H4 (cell line): ENCODE results near the gene GPC5. TPM values are rescaled to one million over a fixed set of nuclear protein-coding genes. Genes with fewer than 3 reads are reported as not detected.
"Not testable (repeated sequence)": the region's sequence is repeated elsewhere in the genome, so short reads cannot be mapped to it uniquely, and the experiment has no call there.

ENCODE experiments used
- DNase-seq: peaks from one replicate; pipeline ENCODE4 v3.0.0-alpha.2; 2015; ENCODE audit warnings: low spot score
- total RNA-seq: library from RNA; depleted of rRNA; stranded (reverse); fragments of >200 nt; shearing (Covaris generic); gene quantifications from 2 replicates; pipeline ENCODE4 v1.2.3, GENCODE V29; 2014

GPC5 gene
- total RNA-seq, 1 experiment from 2014 or later = 1.5 TPM

GRCh38 chr13:92538164-92538563, 1139.7 kb downstream of the GPC5 start:
- DNase-seq = no peak

GRCh38 chr13:92539148-92539547, 1140.7 kb downstream of the GPC5 start:
- not testable (repeated sequence) for DNase-seq

GRCh38 chr13:92547266-92547665, 1148.8 kb downstream of the GPC5 start:
- peak; percentile 26 for DNase-seq

GRCh38 chr13:92549276-92549675, 1150.9 kb downstream of the GPC5 start:
- no peak for DNase-seq

GRCh38 chr13:92553470-92554114, 1155.2 kb downstream of the GPC5 start:
- DNase-seq = no peak

GRCh38 chr13:92560883-92561282, 1162.5 kb downstream of the GPC5 start:
- DNase-seq = no peak

GRCh38 chr13:92564942-92565341, 1166.5 kb downstream of the GPC5 start:
- no peak for DNase-seq

GRCh38 chr13:92566767-92567166, 1168.3 kb downstream of the GPC5 start:
- no peak for DNase-seq

GRCh38 chr13:92572190-92572589, 1173.8 kb downstream of the GPC5 start:
- DNase-seq = no peak

GRCh38 chr13:92573467-92574057, 1175.1 kb downstream of the GPC5 start:
- DNase-seq = peak; percentile 24

GRCh38 chr13:92574499-92574898, 1176.1 kb downstream of the GPC5 start:
- no peak for DNase-seq

GRCh38 chr13:92575777-92576176, 1177.4 kb downstream of the GPC5 start:
- DNase-seq = no peak

- no peak for DNase-seq
Measured at GRCh38 chr13:92578358-92578757, 1179.9 kb downstream of the GPC5 start.

- DNase-seq = no peak
Measured at GRCh38 chr13:92589955-92590354, 1191.5 kb downstream of the GPC5 start.

- no peak for DNase-seq
Measured at GRCh38 chr13:92590503-92590908, 1192.1 kb downstream of the GPC5 start.

GRCh38 chr13:92591117-92591516, 1192.7 kb downstream of the GPC5 start:
- no peak for DNase-seq

- DNase-seq = no peak
Measured at GRCh38 chr13:92592757-92593156, 1194.3 kb downstream of the GPC5 start.

GRCh38 chr13:92602560-92602959, 1204.1 kb downstream of the GPC5 start:
- DNase-seq = no peak

- no peak for DNase-seq
Measured at GRCh38 chr13:92609376-92609775, 1211.0 kb downstream of the GPC5 start.

- DNase-seq = no peak
Measured at GRCh38 chr13:92612892-92613291, 1214.5 kb downstream of the GPC5 start.

- no peak for DNase-seq
Measured at GRCh38 chr13:92613921-92614320, 1215.5 kb downstream of the GPC5 start.

GRCh38 chr13:92621985-92622384, 1223.6 kb downstream of the GPC5 start:
- DNase-seq = no peak

- no peak for DNase-seq
Measured at GRCh38 chr13:92622905-92623304, 1224.5 kb downstream of the GPC5 start.

GRCh38 chr13:92626274-92626673, 1227.9 kb downstream of the GPC5 start:
- DNase-seq = no peak
